LHCN-M2 (cell line): ENCODE measurements around the gene BPIFB3. TPM values are rescaled to one million over a fixed set of nuclear protein-coding genes. Genes with fewer than 3 reads are reported as not detected.

Experiments
- DNase-seq: peaks from one replicate; pipeline ENCODE4 v3.0.0-alpha.2; 2012; ENCODE audit warnings: low read depth
- polyA plus RNA-seq: library from polyadenylated mRNA; unstranded; fragments of >200 nt; gene quantifications from one replicate; pipeline ENCODE4 v1.2.1, GENCODE V29; 2012; ENCODE audit warnings: missing spikeins
- total RNA-seq: library from RNA; depleted of rRNA; stranded (reverse); fragments of >200 nt; gene quantifications from 2 replicates; pipeline ENCODE4 v1.2.3, GENCODE V29; 2014; rRNA removed

BPIFB3 gene, protein sequence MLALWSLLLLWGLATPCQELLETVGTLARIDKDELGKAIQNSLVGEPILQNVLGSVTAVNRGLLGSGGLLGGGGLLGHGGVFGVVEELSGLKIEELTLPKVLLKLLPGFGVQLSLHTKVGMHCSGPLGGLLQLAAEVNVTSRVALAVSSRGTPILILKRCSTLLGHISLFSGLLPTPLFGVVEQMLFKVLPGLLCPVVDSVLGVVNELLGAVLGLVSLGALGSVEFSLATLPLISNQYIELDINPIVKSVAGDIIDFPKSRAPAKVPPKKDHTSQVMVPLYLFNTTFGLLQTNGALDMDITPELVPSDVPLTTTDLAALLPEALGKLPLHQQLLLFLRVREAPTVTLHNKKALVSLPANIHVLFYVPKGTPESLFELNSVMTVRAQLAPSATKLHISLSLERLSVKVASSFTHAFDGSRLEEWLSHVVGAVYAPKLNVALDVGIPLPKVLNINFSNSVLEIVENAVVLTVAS
- total RNA-seq = not detected in 2 replicates
- not detected for polyA plus RNA-seq

DNA sequence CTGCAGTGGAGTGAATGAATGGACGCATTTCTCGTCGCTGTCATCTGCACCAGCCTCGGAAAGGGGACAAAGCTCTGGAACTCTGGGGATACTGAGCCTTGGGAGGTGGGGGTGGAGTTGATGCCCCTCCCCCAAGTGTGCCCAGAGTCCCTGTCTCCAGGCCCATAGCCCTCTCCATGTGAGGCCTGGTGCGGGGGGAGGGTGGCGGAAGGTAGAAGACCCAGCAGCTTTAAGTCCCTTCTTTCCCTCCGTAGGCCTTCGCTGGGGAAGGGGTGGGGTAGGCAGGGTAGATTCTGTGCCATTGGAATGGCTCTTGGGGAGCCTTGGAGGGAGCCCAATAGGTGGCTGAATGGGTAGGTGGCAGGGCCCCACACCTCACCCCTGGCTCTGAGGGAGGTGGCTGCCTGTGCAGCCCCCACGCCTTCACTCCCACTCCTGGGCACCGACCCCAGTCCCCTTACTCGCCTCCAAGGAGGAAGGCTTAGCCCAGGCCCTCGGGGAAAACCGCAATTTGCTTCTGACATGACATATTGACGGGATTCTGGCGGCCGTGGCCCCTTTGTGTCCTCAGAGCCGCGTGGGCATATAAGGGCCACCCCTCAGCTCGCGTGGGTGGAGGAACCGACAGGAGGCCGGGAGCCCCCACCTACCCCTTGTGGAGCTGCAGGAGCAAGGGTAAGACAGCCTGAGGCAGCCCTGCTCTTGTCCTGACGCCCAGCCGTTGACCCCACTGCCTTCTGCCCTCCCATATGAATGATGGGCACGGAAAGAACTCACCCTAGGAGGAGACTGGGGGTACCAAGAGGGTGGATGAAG lies at the start of gene BPIFB3:
TSS of gene BPIFB3 (plus strand) at position 613 of the 816 bp plus-strand sequence. CDS start 1,533 bp downstream, outside the sequence.
- no peak for DNase-seq

DNA sequence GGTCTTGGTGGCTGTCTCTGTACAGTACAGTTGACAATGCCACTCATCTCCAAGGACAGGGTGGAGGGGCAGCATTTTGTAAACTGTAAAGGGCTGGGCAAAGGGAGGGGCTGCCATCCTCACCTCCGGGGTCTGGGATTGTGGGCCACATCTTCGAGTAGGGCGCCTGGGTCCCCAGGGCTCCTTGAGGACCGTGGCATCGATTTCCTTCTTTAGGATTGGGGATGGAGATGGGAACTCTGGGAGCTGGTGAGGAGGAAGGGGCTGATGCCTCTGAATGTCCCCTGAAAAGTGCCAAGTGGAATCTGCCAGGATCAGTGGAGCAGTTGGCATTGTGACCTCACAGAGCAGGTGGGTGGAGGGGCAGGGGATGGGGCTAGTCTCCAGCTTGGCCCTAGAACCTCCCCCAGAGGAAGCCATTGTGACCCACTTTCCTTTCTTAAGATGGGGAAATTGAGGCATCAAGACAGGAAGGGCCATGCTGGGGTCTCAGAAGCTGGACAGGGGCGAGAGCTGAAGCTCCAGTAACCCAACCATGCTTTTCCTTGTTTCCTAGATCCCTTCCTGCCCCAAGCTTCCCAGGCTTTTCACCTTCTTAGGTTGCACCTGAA lies 49.5 kb upstream of the BPIFB3 start, which contains the start of gene SUN5:
TSS of gene SUN5 (minus strand) at position 293 of the 611 bp plus-strand sequence. CDS start at position 200, 93 bp downstream.
- DNase-seq = no peak

DNA sequence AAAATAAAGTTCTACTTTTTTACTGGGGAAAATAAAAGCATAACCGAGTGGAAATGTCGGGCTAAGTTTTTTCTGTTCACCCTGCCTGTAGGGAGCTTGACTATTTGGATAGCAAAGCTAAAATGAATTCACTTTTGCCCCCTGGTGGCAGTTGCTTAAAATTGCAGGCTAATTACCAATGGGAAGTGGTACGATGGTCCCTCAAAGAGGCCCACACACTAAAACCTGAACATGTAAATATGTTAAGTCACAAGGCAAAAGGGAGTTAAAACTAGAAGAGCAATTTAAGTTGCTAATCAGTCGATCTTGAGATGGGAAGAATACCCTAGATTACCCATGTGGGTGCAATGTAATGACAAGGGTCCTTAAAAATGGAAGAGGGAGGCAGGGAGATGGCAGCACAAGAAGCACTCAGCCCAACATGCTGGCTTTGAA lies 48.6 kb upstream of the BPIFB3 start:
- no peak for DNase-seq

DNA sequence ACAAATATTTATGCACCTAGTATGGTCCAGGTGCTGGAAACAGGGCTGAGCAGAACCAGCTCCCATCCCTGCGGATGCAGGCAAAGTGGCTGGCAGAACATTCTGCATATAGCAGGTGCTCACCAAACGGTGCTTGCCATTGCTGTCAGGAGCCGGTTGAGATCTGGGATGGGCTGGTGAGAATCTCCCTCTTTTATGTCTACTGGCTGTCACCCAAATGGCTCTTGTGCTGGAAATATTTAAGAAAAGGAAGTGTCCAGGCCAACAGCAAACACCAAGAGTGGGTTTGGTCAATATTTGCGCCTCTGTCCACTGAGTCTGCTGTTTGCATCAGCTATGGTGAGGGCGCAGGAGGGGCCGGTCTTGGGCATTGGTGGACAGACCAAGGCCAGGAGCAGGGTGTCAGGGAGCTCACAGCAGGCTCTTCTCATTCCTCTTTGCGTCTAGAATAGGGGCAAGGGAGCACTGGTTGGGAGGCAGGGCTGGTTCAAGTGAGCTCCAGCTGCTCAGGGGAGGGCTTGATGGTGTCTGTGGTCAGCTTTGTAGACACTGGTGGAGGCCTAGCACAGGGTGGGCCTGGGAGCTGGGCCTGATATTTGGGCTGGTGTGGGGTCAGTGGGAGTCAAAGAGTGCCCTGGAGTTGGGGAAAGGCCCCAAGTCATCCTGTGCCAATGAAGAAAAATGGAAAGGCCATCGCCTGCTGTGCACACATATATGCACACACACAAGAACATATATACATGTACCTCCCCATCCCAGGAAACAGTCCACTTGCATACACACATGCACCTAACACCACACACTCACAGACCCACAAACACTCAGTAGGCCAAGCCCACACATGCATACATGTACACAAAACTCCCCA lies 47.6 kb upstream of the BPIFB3 start:
- DNase-seq = no peak

DNA sequence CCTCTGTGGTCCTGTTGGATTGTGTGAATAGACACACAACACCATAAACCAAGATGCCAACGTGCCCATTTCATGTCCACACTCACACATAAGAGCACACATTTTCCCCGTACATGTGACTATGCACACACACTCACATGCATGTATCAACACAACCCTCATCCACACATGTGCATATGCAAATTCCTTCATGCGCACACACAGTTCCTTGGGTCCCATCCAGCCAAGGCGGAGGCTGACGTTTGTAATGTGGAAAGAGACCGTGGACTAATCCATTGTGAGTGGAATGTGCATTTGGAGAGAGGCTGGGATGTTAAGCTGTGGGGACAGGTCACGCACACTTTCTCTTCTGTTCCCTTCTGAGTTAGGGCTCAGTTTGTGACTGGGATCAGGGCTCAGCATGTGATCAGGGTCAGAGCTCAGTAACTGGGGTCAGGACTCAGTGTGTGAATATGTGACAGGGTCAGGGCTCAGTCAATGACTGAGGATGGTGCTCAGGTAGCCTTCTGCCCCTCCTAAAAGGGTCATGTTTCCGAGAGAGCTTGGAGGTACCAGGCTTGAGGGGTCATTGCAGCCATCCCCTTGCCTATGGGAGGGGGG lies 46.8 kb upstream of the BPIFB3 start:
- DNase-seq = no peak

DNA sequence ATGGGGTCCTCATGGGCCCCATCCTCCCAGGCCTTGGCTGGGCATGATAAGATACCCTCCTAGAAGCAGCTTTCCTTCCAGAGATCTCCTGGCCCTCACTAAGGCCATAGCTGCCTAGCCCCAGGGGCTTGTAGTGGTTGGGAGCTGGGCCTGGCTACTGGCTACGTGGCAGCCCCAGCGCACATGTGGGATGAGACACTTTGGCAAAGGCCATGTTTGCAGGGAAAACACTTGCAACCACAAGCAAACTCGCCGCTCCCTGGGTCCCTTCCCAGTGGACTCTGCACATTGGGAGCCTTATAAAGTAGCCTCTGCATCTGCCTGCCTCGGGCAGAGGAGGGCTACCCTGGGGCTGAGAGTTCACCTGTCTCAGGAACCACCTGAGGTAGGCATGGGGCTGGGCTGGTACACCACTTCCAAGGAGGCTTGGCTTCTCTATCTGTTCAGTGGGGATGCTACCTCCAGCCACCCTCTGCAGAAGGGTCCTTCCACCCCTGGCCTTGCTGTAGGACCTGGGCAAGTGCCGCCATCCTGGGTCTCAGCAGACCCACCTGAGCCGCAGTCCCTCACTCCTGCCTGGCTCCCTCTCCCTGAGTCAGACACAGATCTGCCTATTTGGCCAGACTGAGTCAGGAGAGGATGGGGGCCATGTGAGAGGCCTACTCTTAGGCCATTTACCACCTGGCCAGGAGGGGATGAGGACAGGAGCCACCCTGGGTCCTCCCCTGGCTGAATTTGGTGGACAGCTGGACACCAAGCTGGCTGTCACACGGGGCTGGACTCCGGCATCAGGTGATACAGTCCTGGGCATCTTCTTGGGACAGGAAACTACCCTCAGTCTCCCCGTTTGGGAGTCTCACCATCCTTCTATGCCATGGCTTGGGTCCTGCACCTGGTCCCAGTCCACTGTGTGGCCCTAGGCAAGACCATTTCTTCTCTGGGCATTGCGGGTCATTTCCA lies 46.0 kb upstream of the BPIFB3 start, which contains the start of gene BPIFB2:
TSS of gene BPIFB2 (plus strand) at position 329 of the 960 bp plus-strand sequence. CDS start 871 bp downstream, outside the sequence.
- DNase-seq = no peak

DNA sequence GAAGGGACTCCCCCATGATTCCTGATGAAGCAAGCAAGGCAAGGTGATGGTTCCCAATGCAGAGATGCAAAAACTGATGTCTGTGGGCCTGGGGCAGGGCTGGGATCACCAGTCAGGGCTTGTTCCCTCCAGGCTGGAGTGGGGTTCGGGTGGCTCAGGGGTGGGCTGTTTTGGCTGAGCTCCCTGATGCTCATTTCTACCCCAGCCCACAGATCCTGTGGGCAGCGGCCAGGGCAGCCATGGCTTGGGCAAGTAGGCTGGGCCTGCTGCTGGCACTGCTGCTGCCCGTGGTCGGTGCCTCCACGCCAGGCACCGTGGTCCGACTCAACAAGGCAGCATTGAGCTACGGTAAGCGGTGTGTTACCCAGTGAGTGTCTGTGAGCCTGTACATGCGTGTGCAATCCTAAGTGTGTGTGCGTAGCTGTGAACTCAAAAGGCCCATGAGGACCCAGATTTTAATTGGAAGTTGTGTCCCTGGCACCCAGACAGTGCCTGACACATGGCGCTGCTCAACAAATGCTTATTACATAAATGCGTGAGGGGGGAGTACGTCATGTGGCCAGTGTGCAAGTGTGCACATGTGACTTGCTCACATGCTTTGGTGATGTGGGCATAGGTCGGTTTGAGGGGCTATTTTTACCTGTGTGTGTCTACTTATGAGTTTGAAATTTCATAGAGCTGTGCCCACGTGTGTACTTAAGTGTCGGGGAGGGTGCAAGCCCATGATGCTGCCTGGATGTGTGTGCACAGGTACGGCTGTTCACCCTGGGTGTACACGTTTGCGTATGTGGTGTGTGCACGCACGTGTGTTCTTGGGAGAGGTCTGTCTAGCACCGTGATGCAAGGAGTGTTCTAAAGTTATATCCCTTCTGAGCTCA lies 45.1 kb upstream of the BPIFB3 start:
- no peak for DNase-seq

DNA sequence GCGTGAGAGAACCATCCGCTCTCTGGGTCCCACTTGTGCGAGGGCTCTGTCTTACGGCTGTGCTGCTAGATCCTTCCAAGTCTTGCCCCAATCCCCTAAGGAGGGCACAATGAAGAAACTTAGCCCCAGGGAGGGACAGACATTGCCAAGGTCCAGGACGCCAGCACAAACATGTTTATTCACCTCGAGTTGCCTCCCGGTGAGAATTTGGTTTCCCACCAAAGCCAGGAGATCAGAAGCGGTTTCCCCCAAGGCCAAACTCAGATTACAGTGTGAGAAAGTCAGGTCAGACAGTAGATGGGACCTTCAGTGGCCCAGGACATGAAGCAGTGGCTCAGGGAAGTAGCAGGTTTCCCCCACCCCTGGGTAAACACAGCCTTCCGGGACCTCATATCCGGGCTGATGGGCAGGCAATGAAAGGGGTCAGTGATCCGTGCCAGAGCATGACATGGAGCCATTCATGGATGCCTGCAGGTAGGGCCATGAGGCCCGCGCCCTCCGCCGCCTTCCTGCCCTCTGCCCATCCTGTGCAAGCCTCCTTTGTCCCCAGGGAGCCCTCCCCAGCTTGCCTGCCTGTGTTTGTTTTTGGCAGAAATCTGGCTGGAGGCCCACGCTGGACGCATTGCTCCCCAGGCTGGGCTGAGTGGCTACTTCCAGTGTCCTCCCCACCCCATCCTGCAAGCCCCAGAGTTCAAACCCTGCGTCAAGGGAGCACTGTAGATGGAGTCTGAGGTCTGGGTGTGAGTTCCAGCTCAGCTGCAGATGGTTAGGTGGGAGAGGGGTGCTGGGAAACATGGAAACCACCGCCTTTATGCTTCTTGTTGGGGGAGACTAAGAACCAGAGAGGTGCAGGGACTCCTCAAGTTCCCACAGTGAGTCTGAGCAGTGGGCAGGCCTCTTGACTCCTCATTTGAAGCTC lies 44.2 kb upstream of the BPIFB3 start:
- no peak for DNase-seq

DNA sequence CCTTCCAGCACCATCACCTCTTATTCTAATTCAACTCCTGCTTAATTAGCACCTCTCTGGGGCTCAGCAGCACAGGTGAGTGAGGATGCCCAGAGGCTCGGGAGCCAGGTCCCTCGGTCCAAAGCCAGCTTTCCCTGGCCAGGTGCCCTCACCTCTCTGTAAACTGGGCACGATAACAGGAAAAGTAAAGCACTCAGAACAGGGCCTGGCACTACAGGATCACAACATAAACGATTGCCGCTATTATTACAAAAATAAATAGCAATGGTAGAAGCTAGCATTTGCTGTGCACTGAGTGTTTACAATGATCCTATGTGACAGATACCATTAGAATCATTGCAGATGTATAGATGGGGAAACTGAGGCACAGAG lies 43.6 kb upstream of the BPIFB3 start:
- DNase-seq = no peak

DNA sequence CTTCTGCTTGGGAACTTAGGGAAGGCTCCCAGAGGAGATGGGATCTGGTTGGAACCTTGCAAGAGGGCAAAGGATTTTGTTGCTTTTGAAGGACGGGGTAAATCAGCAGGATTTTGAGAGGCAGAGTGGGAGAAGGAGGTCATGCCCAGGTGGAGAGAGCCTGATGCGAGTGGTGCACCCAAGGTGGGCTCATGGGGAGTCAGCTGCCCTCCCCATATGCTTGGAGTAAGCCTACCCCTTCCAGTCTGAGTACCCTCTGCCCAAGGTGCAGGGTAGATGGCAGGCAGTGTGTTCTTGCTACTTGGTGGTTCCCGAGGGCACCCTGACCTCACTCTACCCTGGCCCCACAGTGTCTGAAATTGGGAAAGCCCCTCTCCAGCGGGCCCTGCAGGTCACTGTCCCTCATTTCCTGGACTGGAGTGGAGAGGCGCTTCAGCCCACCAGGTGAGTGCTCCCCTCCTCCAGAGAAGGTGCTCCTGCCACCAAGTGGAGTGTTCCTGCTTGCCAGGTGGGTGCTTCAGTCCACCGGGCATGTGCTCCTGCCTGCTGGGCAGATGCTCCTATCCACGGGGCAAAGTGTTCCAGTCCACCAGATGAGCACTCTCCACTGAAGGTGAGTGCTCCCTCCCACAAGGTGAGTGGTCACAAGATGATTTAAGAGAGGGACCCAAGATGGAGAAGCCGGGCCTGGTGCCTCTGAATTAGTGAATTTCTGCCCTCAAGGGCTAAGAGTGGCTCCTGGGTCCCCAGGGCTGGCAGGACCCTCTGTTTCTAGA lies 42.8 kb upstream of the BPIFB3 start:
- DNase-seq = no peak

DNA sequence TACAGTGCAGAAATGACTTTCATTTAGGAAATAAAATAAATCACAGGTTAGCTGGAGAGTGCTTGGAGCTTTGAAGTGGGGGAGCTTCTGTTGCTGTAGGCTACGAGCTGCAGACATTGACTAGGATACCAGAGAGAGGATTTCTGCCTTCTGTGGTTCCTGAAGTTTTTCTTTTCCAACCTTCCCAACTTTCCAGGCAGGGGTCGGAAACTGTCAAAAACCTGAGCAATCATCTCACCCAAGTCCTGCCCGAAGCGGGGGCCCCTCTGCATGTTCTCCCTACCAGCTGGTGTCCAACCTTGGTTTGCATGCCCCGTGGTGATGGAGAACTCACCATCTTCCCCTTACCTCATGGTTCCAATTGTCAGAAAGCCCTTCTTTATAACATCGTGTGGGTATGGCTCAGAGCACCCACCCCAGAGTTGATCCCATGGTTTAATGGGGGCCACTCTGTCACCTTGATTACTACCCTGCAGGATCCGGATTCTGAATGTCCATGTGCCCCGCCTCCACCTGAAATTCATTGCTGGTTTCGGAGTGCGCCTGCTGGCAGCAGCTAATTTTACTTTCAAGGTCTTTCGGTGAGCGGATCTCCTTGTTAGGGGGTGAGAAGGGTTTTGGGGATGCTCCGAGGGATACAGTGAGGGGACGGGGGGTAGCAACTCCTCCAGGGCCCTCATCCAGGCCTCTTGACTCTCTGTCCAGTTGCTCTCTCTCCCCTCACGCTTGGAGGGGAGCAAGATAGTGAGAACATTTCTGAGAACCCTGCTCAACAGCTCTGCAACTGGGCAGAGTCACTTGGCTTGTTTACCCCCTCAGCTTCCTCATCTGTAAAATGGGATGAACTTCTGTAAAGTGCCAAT lies 41.1 kb upstream of the BPIFB3 start:
- no peak for DNase-seq

DNA sequence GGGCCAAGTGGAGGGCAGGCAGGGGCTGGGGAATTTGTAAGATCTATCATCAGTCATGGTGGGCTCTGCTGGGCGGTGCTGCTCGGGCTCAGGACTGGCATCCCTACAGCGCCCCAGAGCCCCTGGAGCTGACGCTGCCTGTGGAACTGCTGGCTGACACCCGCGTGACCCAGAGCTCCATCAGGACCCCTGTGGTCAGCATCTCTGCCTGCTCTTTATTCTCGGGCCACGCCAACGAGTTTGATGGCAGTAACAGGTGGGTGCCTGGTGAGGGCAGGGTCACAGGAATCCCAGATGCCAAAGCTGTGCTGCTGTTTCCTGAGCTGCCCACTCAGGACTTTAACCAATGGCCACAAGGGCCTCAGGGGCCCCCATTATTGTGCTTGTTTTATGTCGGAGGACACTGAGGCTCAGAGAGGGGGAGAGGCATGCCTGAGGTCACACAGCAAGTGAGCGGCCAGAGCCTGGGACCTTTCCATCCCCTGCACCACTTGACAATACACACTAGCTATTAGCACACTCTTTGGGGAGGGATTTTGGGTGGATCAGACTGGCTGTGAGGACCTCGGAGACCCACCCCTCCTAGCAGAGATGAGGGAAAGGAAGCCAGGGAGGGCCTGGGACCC lies 39.9 kb upstream of the BPIFB3 start:
- DNase-seq = no peak

DNA sequence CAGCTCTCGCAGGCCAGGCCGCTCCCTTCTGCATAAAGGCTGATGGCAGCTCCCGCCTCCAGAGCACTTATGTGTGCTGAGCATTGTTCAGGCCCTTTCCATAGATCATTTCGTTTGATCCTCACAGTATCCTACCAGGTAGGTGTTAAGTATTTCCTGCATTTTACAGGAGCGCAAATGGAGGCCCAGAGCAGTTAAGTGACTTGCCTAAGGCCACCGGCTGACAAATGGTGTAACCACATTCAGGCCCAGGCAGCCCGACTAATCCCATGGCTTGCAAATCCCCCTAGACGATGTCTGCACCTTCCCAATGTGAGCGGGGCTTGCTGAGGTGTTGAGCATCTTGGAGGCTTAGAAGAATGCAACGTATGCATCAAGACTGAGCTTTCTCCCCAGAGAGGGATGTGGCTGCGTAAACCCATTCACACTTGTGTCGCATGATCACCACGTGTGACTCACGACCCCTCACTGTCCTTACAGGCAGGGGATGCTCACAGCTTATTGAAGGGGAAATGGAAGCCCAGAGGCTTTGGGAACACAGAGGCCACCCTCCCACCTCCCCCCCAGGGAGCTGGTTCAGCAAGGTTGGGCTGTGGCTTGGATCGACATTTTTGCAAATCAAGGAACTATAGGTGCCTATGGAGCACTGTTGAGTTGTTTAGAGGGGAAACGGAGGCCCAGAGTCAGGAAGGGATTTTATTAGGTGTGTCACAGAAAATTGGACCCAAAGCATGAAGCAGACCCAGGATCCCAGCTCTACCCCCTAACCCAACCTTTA lies 39.2 kb upstream of the BPIFB3 start:
- DNase-seq = no peak

DNA sequence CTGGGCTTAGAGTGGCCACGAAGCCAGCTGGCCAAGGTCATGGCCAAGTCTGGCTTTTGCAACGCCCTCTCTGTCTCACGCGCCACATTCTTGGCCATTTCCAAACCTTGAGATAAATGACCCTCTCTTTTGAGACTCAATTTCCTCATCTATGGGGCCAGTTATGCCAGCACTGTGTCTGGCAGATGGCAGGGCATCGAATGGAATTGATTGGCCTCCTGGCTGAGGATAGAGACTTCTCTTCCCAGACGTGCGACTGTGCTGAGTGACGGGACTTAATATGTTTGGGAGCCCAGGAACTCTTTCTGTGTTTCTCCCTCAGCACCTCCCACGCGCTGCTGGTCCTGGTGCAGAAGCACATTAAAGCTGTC lies 38.6 kb upstream of the BPIFB3 start:
- DNase-seq = no peak
